ENCODE measurements around the gene COMMD9.

- TF ChIP-seq CTCF (conservative IDR thresholded peaks at IDR 0.05; ENCODE audit: low read depth, low read length) = no peak
- no peak for TF ChIP-seq RCOR1 (IDR thresholded peaks at IDR 0.05; ENCODE audit: insufficient replicate concordance, low read length)
- no peak for TF ChIP-seq SMC3 (IDR thresholded peaks at IDR 0.05; ENCODE audit: low read depth, low read length)
- TF ChIP-seq POLR2A (IDR thresholded peaks at IDR 0.05; ENCODE audit: low read depth, low read length) = no peak
- TF ChIP-seq, protein P1, sequence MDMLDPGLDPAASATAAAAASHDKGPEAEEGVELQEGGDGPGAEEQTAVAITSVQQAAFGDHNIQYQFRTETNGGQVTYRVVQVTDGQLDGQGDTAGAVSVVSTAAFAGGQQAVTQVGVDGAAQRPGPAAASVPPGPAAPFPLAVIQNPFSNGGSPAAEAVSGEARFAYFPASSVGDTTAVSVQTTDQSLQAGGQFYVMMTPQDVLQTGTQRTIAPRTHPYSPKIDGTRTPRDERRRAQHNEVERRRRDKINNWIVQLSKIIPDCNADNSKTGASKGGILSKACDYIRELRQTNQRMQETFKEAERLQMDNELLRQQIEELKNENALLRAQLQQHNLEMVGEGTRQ (IDR thresholded peaks at IDR 0.05; ENCODE audit: low read depth, low read length) = no peak
- TF ChIP-seq RAD21 (IDR thresholded peaks at IDR 0.05; ENCODE audit: low read length) = no peak
- no peak for TF ChIP-seq RFX5 (IDR thresholded peaks at IDR 0.05; ENCODE audit: low read depth, low read length)
- TF ChIP-seq MXI1 (IDR thresholded peaks at IDR 0.05; ENCODE audit: borderline replicate concordance, low read depth, low read length) = no peak
Measured at GRCh38 chr11:36306888-36307287, 17.7 kb upstream of the COMMD9 start.
